Karpas-422 (cell line): ENCODE results near the gene MAPK9. TPM values are rescaled to one million over a fixed set of nuclear protein-coding genes. Genes with fewer than 3 reads are reported as not detected.

Experiments used
- DNase-seq: peaks from one replicate; pipeline ENCODE4 v3.0.0-alpha.2; 2015
- H2AFZ ChIP-seq: fragments of 200-600 bp; sonication (generic); 2 replicates; pipeline ENCODE4 v1.6.1; 2014; ENCODE audit warnings: antibody characterized with exemption, low read length, mixed read lengths
- H3K27ac ChIP-seq: fragments of 200-600 bp; sonication (generic); 2 replicates; pipeline ENCODE4 v1.5.1; 2014; ENCODE audit warnings: mild to moderate bottlenecking, low read length, moderate library complexity
- H3K27me3 ChIP-seq: fragments of 200-600 bp; sonication (generic); 2 replicates; pipeline ENCODE4 v1.6.1; 2014; ENCODE audit warnings: low read length, mixed read lengths
- H3K36me3 ChIP-seq: fragments of 200-600 bp; sonication (generic); 2 replicates; pipeline ENCODE4 v1.6.1; 2014; ENCODE audit warnings: low read length, mixed read lengths; ENCODE audit not compliant: insufficient read depth
- H3K4me1 ChIP-seq: fragments of 200-600 bp; sonication (generic); 2 replicates; pipeline ENCODE4 v1.6.1; 2014; ENCODE audit warnings: mild to moderate bottlenecking, low read length, mixed read lengths
- H3K4me2 ChIP-seq: fragments of 200-600 bp; sonication (generic); 2 replicates; pipeline ENCODE4 v1.6.1; 2014; ENCODE audit warnings: low read length, low read depth, mild to moderate bottlenecking; ENCODE audit not compliant: poor library complexity, severe bottlenecking
- H3K4me3 ChIP-seq: fragments of 200-600 bp; sonication (generic); 2 replicates; pipeline ENCODE4 v1.5.1; 2014; ENCODE audit warnings: mild to moderate bottlenecking, antibody characterized with exemption, low read length, mixed read lengths
- H3K79me2 ChIP-seq: fragments of 200-600 bp; sonication (generic); 2 replicates; pipeline ENCODE4 v1.6.1; 2014; ENCODE audit warnings: mild to moderate bottlenecking, low read length, mixed read lengths
- H3K9ac ChIP-seq: fragments of 200-600 bp; sonication (generic); 2 replicates; pipeline ENCODE4 v1.6.0; 2014; ENCODE audit warnings: low read length
- H3K9me2 ChIP-seq: fragments of 200-600 bp; sonication (generic), shearing (Covaris generic); replicated peaks from 2 replicates; pipeline ENCODE4 v1.6.0; 2014; ENCODE audit warnings: mild to moderate bottlenecking, low read length, moderate library complexity; ENCODE audit not compliant: insufficient read depth
- H3K9me3 ChIP-seq: fragments of 300-700, 200-600 bp; sonication (generic); 2 replicates; pipeline ENCODE4 v1.6.1; 2014; ENCODE audit warnings: low read length, mixed read lengths
- H4K20me1 ChIP-seq: fragments of 200-600 bp; sonication (generic); 2 replicates; pipeline ENCODE4 v1.6.1; 2014; ENCODE audit warnings: mild to moderate bottlenecking, antibody characterized with exemption, low read length, low read depth; ENCODE audit not compliant: insufficient read depth
- total RNA-seq: library from RNA; depleted of rRNA; stranded (reverse); fragments of >200 nt; shearing (Covaris generic); gene quantifications from 2 replicates; pipeline ENCODE4 v1.2.3, GENCODE V29; 2014; ENCODE audit warnings: low replicate concordance

MAPK9 gene
- total RNA-seq, 1 experiment from 2014 or later, result 33.0 TPM

DNA sequence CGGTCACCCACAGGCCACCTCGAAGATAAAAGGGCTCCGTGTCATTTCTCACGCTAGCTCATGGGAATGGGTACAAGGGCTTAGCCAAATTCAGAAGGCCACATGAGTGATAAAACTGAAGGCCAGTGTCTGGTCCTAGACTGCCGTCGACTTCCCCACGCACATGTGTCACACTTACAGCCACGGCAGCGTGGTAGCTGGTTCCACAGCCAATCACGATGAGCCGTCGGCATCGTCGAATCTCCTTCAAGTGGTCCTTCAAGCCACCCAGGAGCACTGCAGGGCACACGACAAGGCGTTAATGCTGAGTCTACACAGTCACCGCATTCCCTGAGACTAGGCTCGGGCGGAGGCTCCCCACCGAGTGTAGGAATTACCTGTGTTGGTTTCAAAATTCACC lies 24.7 kb upstream of the MAPK9 start:
- Histone ChIP-seq H3K4me3 (no peak overlapping the region), H3K27me3 (no peaks in the 10 kb centered on the region), H3K27ac (no peak overlapping the region), H3K4me1 (no peaks in the 10 kb centered on the region), H2AFZ (no peak overlapping the region), H3K9me2 (no peaks in the 10 kb centered on the region), H3K9me3 (no peaks in the 10 kb centered on the region), H4K20me1 (no peaks in the 10 kb centered on the region), H3K36me3 (no peaks in the 10 kb centered on the region), H3K9ac (no peak overlapping the region), H3K4me2 (no peak overlapping the region), H3K79me2 (no peaks in the 10 kb centered on the region)
- DNase-seq, result no peak

GRCh38 chr5:180315762-180316212 lies 23.9 kb upstream of the MAPK9 start:
- peak; percentile 86 for DNase-seq

GRCh38 chr5:180313677-180314505 lies 22.0 kb upstream of the MAPK9 start:
- H3K36me3 ChIP-seq, result no peaks in the 10 kb centered on the region
- H3K4me1 ChIP-seq, result no peaks in the 10 kb centered on the region
- peak overlapping the region; percentile 62 for H3K4me2 ChIP-seq
- no peaks in the 10 kb centered on the region for H4K20me1 ChIP-seq
- H3K9ac ChIP-seq, result peak overlapping the region; percentile 67
- peak; percentile 85 for DNase-seq
- H3K27ac ChIP-seq, result no peak overlapping the region
- no peaks in the 10 kb centered on the region for H3K9me3 ChIP-seq
- peak overlapping the region; percentile 56; the same call in 1 of the 2 replicates for H3K4me3 ChIP-seq
- no peaks in the 10 kb centered on the region for H3K9me2 ChIP-seq
- H3K79me2 ChIP-seq, result no peaks in the 10 kb centered on the region
- H3K27me3 ChIP-seq, result no peaks in the 10 kb centered on the region
- peak overlapping the region; percentile 19; the same call in 1 of the 2 replicates for H2AFZ ChIP-seq

More at GRCh38 chr5:180315762-180316212, 23.9 kb upstream of the MAPK9 start:
- Histone ChIP-seq H3K9ac (no peak overlapping the region), H4K20me1 (no peaks in the 10 kb centered on the region), H3K9me2 (no peaks in the 10 kb centered on the region), H3K4me2 (no peak overlapping the region), H3K9me3 (no peaks in the 10 kb centered on the region), H3K27ac (no peak overlapping the region), H3K36me3 (no peaks in the 10 kb centered on the region), H2AFZ (no peak overlapping the region), H3K79me2 (no peaks in the 10 kb centered on the region), H3K27me3 (no peaks in the 10 kb centered on the region), H3K4me1 (no peaks in the 10 kb centered on the region), H3K4me3 (no peak overlapping the region)

DNA sequence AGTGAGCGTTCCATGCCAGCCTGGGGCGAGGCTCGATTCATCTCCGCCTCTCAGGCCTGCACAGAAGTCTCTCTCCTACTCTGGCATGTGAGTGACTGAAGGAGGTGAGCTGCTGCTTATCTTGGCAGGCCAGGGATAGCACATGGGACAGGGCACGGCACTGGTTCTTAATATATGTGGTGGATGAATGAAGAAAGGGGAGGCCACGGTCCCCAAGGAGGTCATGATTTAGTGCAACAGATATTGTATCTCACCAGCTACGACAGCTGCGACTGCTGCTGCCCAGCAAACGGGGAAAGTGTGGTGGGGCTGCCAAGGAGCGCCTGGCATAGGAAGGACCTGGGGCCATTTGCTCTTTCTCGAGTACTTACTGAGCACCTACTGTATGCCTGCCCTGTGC lies 19.3 kb upstream of the MAPK9 start:
- H3K9me2 ChIP-seq, result no peaks in the 10 kb centered on the region
- no peak overlapping the region for H3K4me3 ChIP-seq
- H3K36me3 ChIP-seq, result no peaks in the 10 kb centered on the region
- no peak overlapping the region for H3K4me2 ChIP-seq
- H2AFZ ChIP-seq, result no peak overlapping the region
- H3K27me3 ChIP-seq, result no peaks in the 10 kb centered on the region
- H3K4me1 ChIP-seq, result no peaks in the 10 kb centered on the region
- H3K9ac ChIP-seq, result no peak overlapping the region
- no peak for DNase-seq
- no peaks in the 10 kb centered on the region for H3K79me2 ChIP-seq
- no peaks in the 10 kb centered on the region for H3K9me3 ChIP-seq
- H3K27ac ChIP-seq, result no peak overlapping the region
- no peaks in the 10 kb centered on the region for H4K20me1 ChIP-seq

GRCh38 chr5:180306796-180307195 lies 14.9 kb upstream of the MAPK9 start:
- no peaks in the 10 kb centered on the region for H3K4me1 ChIP-seq
- no peak overlapping the region for H3K9ac ChIP-seq
- H3K36me3 ChIP-seq, result no peaks in the 10 kb centered on the region
- no peak overlapping the region for H3K4me3 ChIP-seq
- no peaks in the 10 kb centered on the region for H3K27me3 ChIP-seq
- H3K9me2 ChIP-seq, result no peaks in the 10 kb centered on the region
- no peak overlapping the region for H3K4me2 ChIP-seq
- no peaks in the 10 kb centered on the region for H4K20me1 ChIP-seq
- H3K27ac ChIP-seq, result no peak overlapping the region
- no peaks in the 10 kb centered on the region for H3K79me2 ChIP-seq
- DNase-seq, result no peak
- H3K9me3 ChIP-seq, result no peaks in the 10 kb centered on the region
- no peak overlapping the region for H2AFZ ChIP-seq

DNA sequence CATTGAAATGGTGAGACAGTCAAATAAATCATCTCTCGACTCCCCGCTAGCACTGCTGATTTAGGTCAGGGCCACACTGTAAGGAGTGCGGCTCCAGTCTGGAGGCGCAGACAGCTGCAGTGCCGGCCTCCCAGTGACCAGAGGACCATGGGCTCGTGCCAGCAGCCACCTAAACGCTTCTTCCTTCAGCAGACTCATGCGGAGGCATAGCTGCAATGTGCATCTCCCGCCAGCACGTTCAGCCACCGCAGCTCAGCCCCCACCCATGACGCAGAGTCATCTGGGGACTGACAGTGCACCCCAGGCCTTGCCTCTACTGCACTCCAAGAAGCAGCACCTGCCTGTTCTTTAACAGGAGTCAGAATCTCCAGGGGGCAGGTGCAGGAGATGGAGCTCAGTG lies 13.6 kb upstream of the MAPK9 start:
- no peak overlapping the region for H3K9ac ChIP-seq

GRCh38 chr5:180304431-180305375 lies 12.8 kb upstream of the MAPK9 start:
- Histone ChIP-seq H3K4me3 (no peak overlapping the region), H4K20me1 (no peaks in the 10 kb centered on the region), H3K79me2 (no peaks in the 10 kb centered on the region), H3K9me3 (no peaks in the 10 kb centered on the region), H3K9me2 (no peaks in the 10 kb centered on the region), H3K9ac (no peak overlapping the region), H2AFZ (no peak overlapping the region), H3K36me3 (no peaks in the 10 kb centered on the region), H3K4me2 (no peak overlapping the region), H3K27me3 (no peaks in the 10 kb centered on the region), H3K4me1 (no peaks in the 10 kb centered on the region), H3K27ac (no peak overlapping the region)
- no peak for DNase-seq

More for the DNA sequence above, 13.6 kb upstream of the MAPK9 start:
- Histone ChIP-seq H3K79me2 (no peaks in the 10 kb centered on the region), H3K27me3 (no peaks in the 10 kb centered on the region), H2AFZ (no peak overlapping the region), H3K27ac (no peak overlapping the region), H4K20me1 (no peaks in the 10 kb centered on the region), H3K9me3 (no peaks in the 10 kb centered on the region), H3K9me2 (no peaks in the 10 kb centered on the region), H3K36me3 (no peaks in the 10 kb centered on the region), H3K4me2 (no peak overlapping the region), H3K4me1 (no peaks in the 10 kb centered on the region), H3K4me3 (no peak overlapping the region)
- no peak for DNase-seq

- Histone ChIP-seq H3K4me1 (no peaks in the 10 kb centered on the region), H3K9me3 (no peaks in the 10 kb centered on the region), H2AFZ (no peak overlapping the region), H3K36me3 (no peaks in the 10 kb centered on the region), H3K27me3 (no peaks in the 10 kb centered on the region), H3K27ac (no peak overlapping the region), H4K20me1 (no peaks in the 10 kb centered on the region), H3K4me3 (no peak overlapping the region), H3K9me2 (no peaks in the 10 kb centered on the region), H3K9ac (no peak overlapping the region), H3K79me2 (no peaks in the 10 kb centered on the region), H3K4me2 (no peak overlapping the region)
- no peak for DNase-seq
These were observed 12.1 kb upstream of the MAPK9 start for GRCh38 chr5:180304016-180304292.
